ENCODE measurements around the gene LILRA2. TPM values are rescaled to one million over a fixed set of nuclear protein-coding genes. Genes with fewer than 3 reads are reported as not detected.
"Not testable (repeated sequence)": the region's sequence is repeated elsewhere in the genome, so short reads cannot be mapped to it uniquely, and the experiment has no call there.

LILRA2 gene
- total RNA-seq, 5 donors from 2014 or later (not counting 1 experiment from before 2014, with no cell fraction given) = 0.16 to 0.47 (median 0.37) TPM; not detected in 1

GRCh38 chr19:54558339-54558738, 15.3 kb upstream of the LILRA2 start:
- Histone ChIP-seq H3K27ac (ENCODE audit: low read length) (no peak overlapping the region), H3K36me3 (ENCODE audit: control insufficient read depth in 2 of 2, extremely low read depth in 1 of 2, insufficient read depth in 1 of 2, low read length in 1 of 2) (no peaks in the 10 kb centered on the region), H3K9me3 (no peaks in the 10 kb centered on the region), H3K4me3 (ENCODE audit: control insufficient read depth in 1 of 2, extremely low read depth in 1 of 2, low read length in 1 of 2) (no peak overlapping the region), H3K27me3 (replicated peaks in 1 of 2; ENCODE audit: control insufficient read depth in 2 of 2, extremely low read depth in 1 of 2, insufficient read depth in 2 of 2, low read length in 1 of 2) (peaks cover 2 to 20% of the 10 kb centered on the region in 2 experiments), H3K4me1 (ENCODE audit: control insufficient read depth in 1 of 2, extremely low read depth in 1 of 2, insufficient read depth in 2 of 2, low read length in 2 of 2) (no peaks in the 10 kb centered on the region)
- no peak overlapping the region for H3K27ac Mint-ChIP-seq
- no peaks in the 10 kb centered on the region for H3K4me1 Mint-ChIP-seq
- H3K4me3 Mint-ChIP-seq = no peak overlapping the region
- no peaks in the 10 kb centered on the region for H3K36me3 Mint-ChIP-seq
- H3K27me3 Mint-ChIP-seq = peaks cover 16 to 28% of the 10 kb centered on the region in 2 donors
- ChIA-PET POLR2A (no interaction called here), CTCF (no interaction called here)
- ATAC-seq (replicated peaks in 1 of 4) (no peak), DNase-seq (no peak)
- WGBS (ENCODE audit: insufficient coverage) = 51% methylated on average over 3 of the region's 3 CpGs
- H3K9me3 Mint-ChIP-seq = no peaks in the 10 kb centered on the region

- CTCF ChIA-PET = interaction anchor here in 1 of 2 donors (0.7 kb wide), 1 partner anchor 156 kb away, joined by 7 read pairs; no protein-coding TSS in a partner anchor
- Histone ChIP-seq H3K27me3 (replicated peaks in 1 of 2; ENCODE audit: control insufficient read depth in 2 of 2, extremely low read depth in 1 of 2, insufficient read depth in 2 of 2, low read length in 1 of 2) (peaks cover 2 to 12% of the 10 kb centered on the region in 2 experiments), H3K4me1 (ENCODE audit: control insufficient read depth in 1 of 2, extremely low read depth in 1 of 2, insufficient read depth in 2 of 2, low read length in 2 of 2) (no peaks in the 10 kb centered on the region), H3K9me3 (no peaks in the 10 kb centered on the region), H3K4me3 (ENCODE audit: control insufficient read depth in 1 of 2, extremely low read depth in 1 of 2, low read length in 1 of 2) (no peak overlapping the region), H3K36me3 (ENCODE audit: control insufficient read depth in 2 of 2, extremely low read depth in 1 of 2, insufficient read depth in 1 of 2, low read length in 1 of 2) (no peaks in the 10 kb centered on the region), H3K27ac (ENCODE audit: low read length) (no peak overlapping the region)
- WGBS (ENCODE audit: insufficient coverage) = 100% methylated on average over 3 of the region's 11 CpGs
- Mint-ChIP-seq H3K9me3 (no peaks in the 10 kb centered on the region), H3K27me3 (peaks cover 13 to 26% of the 10 kb centered on the region in 2 donors), H3K4me3 (no peak overlapping the region), H3K36me3 (no peaks in the 10 kb centered on the region), H3K4me1 (no peaks in the 10 kb centered on the region), H3K27ac (no peak overlapping the region)
- DNase-seq (no peak), ATAC-seq (replicated peaks in 1 of 4) (no peak)
- POLR2A ChIA-PET = no interaction called here
Measured at GRCh38 chr19:54560881-54561385, 12.7 kb upstream of the LILRA2 start.

GRCh38 chr19:54561840-54562239, 11.8 kb upstream of the LILRA2 start:
- ChIA-PET POLR2A (no interaction called here), CTCF (no interaction called here)
- DNase-seq (no peak), ATAC-seq (replicated peaks in 1 of 4) (no peak)
- WGBS (ENCODE audit: insufficient coverage) = 79% methylated on average over 14 of the region's 14 CpGs
- H3K27me3 Mint-ChIP-seq = peaks cover 13 to 26% of the 10 kb centered on the region in 2 donors
- Histone ChIP-seq H3K9me3 (no peaks in the 10 kb centered on the region), H3K4me3 (ENCODE audit: control insufficient read depth in 1 of 2, extremely low read depth in 1 of 2, low read length in 1 of 2) (no peak overlapping the region), H3K27ac (ENCODE audit: low read length) (no peak overlapping the region), H3K36me3 (ENCODE audit: control insufficient read depth in 2 of 2, extremely low read depth in 1 of 2, insufficient read depth in 1 of 2, low read length in 1 of 2) (no peaks in the 10 kb centered on the region), H3K4me1 (ENCODE audit: control insufficient read depth in 1 of 2, extremely low read depth in 1 of 2, insufficient read depth in 2 of 2, low read length in 2 of 2) (no peaks in the 10 kb centered on the region), H3K27me3 (replicated peaks in 1 of 2; ENCODE audit: control insufficient read depth in 2 of 2, extremely low read depth in 1 of 2, insufficient read depth in 2 of 2, low read length in 1 of 2) (peaks cover 0 to 12% of the 10 kb centered on the region in 2 experiments)
- no peaks in the 10 kb centered on the region for H3K36me3 Mint-ChIP-seq
- H3K4me3 Mint-ChIP-seq = no peak overlapping the region
- no peaks in the 10 kb centered on the region for H3K9me3 Mint-ChIP-seq
- H3K27ac Mint-ChIP-seq = no peak overlapping the region
- H3K4me1 Mint-ChIP-seq = no peaks in the 10 kb centered on the region

- 90% methylated on average over 2 of the region's 6 CpGs for WGBS (ENCODE audit: insufficient coverage)
- H3K27ac ChIP-seq (ENCODE audit: low read length); DNase-seq; ATAC-seq (replicated peaks in 1 of 4); POLR2A ChIA-PET; H3K9me3 Mint-ChIP-seq; H3K9me3 ChIP-seq; H3K4me3 ChIP-seq (ENCODE audit: control insufficient read depth in 1 of 2, extremely low read depth in 1 of 2, low read length in 1 of 2); CTCF ChIA-PET; H3K4me1 ChIP-seq (ENCODE audit: control insufficient read depth in 1 of 2, extremely low read depth in 1 of 2, insufficient read depth in 2 of 2, low read length in 2 of 2); H3K4me1 Mint-ChIP-seq; H3K36me3 ChIP-seq (ENCODE audit: control insufficient read depth in 2 of 2, extremely low read depth in 1 of 2, insufficient read depth in 1 of 2, low read length in 1 of 2); H3K27ac Mint-ChIP-seq; H3K4me3 Mint-ChIP-seq; H3K36me3 Mint-ChIP-seq: not testable (repeated sequence)
- peaks cover 0 to 12% of the 10 kb centered on the region in 2 experiments for H3K27me3 ChIP-seq (replicated peaks in 1 of 2; ENCODE audit: control insufficient read depth in 2 of 2, extremely low read depth in 1 of 2, insufficient read depth in 2 of 2, low read length in 1 of 2)
- H3K27me3 Mint-ChIP-seq = peaks cover 11 to 26% of the 10 kb centered on the region in 2 donors
Measured at GRCh38 chr19:54563206-54563605, 10.4 kb upstream of the LILRA2 start.

- Histone ChIP-seq H3K4me1 (ENCODE audit: control insufficient read depth in 1 of 2, extremely low read depth in 1 of 2, insufficient read depth in 2 of 2, low read length in 2 of 2) (peaks cover 0 to 6% of the 10 kb centered on the region in 2 experiments), H3K4me3 (ENCODE audit: control insufficient read depth in 1 of 2, extremely low read depth in 1 of 2, low read length in 1 of 2) (no peak overlapping the region), H3K36me3 (ENCODE audit: control insufficient read depth in 2 of 2, extremely low read depth in 1 of 2, insufficient read depth in 1 of 2, low read length in 1 of 2) (no peaks in the 10 kb centered on the region), H3K27me3 (replicated peaks in 1 of 2; ENCODE audit: control insufficient read depth in 2 of 2, extremely low read depth in 1 of 2, insufficient read depth in 2 of 2, low read length in 1 of 2) (peaks cover 0 to 38% of the 10 kb centered on the region in 2 experiments), H3K27ac (ENCODE audit: low read length) (no peak overlapping the region), H3K9me3 (no peaks in the 10 kb centered on the region)
- DNase-seq = no peak
- H3K36me3 Mint-ChIP-seq = no peaks in the 10 kb centered on the region
- H3K9me3 Mint-ChIP-seq = no peaks in the 10 kb centered on the region
- no peak overlapping the region for H3K4me3 Mint-ChIP-seq
- H3K4me1 Mint-ChIP-seq = peaks cover 0 to 13% (median 9%) of the 10 kb centered on the region in 3 donors
- no peak for ATAC-seq (replicated peaks in 1 of 4)
- no peak overlapping the region for H3K27ac Mint-ChIP-seq
- CTCF ChIA-PET = no interaction called here
- POLR2A ChIA-PET = no interaction called here
- H3K27me3 Mint-ChIP-seq = peaks cover 20 to 49% of the 10 kb centered on the region in 2 donors
- WGBS (ENCODE audit: insufficient coverage) = no CpG with 5 or more reads among the region's 3 CpGs
Measured at GRCh38 chr19:54570316-54570715, 3.3 kb upstream of the LILRA2 start.

GRCh38 chr19:54571715-54572615, 1.6 kb upstream of the LILRA2 start:
- CTCF ChIA-PET; H3K27ac Mint-ChIP-seq; ATAC-seq (replicated peaks in 1 of 4); H3K9me3 ChIP-seq; DNase-seq; H3K4me3 ChIP-seq (ENCODE audit: control insufficient read depth in 1 of 2, extremely low read depth in 1 of 2, low read length in 1 of 2); H3K4me1 ChIP-seq (ENCODE audit: control insufficient read depth in 1 of 2, extremely low read depth in 1 of 2, insufficient read depth in 2 of 2, low read length in 2 of 2); POLR2A ChIA-PET; H3K4me3 Mint-ChIP-seq; H3K36me3 ChIP-seq (ENCODE audit: control insufficient read depth in 2 of 2, extremely low read depth in 1 of 2, insufficient read depth in 1 of 2, low read length in 1 of 2); H3K36me3 Mint-ChIP-seq; H3K27ac ChIP-seq (ENCODE audit: low read length); H3K9me3 Mint-ChIP-seq: not testable (repeated sequence)
- Mint-ChIP-seq H3K4me1 (peaks cover 0 to 13% (median 9%) of the 10 kb centered on the region in 3 donors), H3K27me3 (peaks cover 20 to 48% of the 10 kb centered on the region in 2 donors)
- WGBS (ENCODE audit: insufficient coverage) = 53% methylated on average over 4 of the region's 17 CpGs
- H3K27me3 ChIP-seq (replicated peaks in 1 of 2; ENCODE audit: control insufficient read depth in 2 of 2, extremely low read depth in 1 of 2, insufficient read depth in 2 of 2, low read length in 1 of 2) = peaks cover 0 to 48% of the 10 kb centered on the region in 2 experiments
